Measurements from ENCODE around the gene NOL8. TPM values are rescaled to one million over a fixed set of nuclear protein-coding genes. Genes with fewer than 3 reads are reported as not detected.

NOL8 gene
- total and polyA plus RNA-seq, 2 experiments from 2014 or later, result 26.0 to 42.7 TPM

- TF ChIP-seq ZNF462 (CRISPR knock-in tag; IDR thresholded peaks at IDR 0.05), result no peak
These were observed 24.2 kb downstream of the NOL8 start (continued) for GRCh38 chr9:92300936-92301335.

- Mint-ChIP-seq H3K4me3 (no peak overlapping the region), H3K36me3 (ENCODE audit: low read depth) (peaks cover 61% of the 10 kb centered on the region), H3K4me1 (peaks cover 11% of the 10 kb centered on the region; the same call in 2 of the 3 replicates), H3K27me3 (ENCODE audit: insufficient read depth, low read depth, poor library complexity) (peaks cover 2% of the 10 kb centered on the region), H3K27ac (no peak overlapping the region), H3K9me3 (no peaks in the 10 kb centered on the region)
- no peak overlapping the region for H3K4me3 ChIP-seq
- H3K27me3 ChIP-seq (ENCODE audit: insufficient read depth), result no peaks in the 10 kb centered on the region
- no peak overlapping the region for H2AFZ ChIP-seq
- H3K9me2 ChIP-seq (ENCODE audit: insufficient read depth), result no peaks in the 10 kb centered on the region
- peaks cover 7% of the 10 kb centered on the region; the same call in 1 of the 2 replicates for H3K4me1 ChIP-seq (ENCODE audit: insufficient read depth)
- ATAC-seq (no peak), DNase-seq (ENCODE audit: low spot score) (no peak)
- 0 out of 2 replicates have a peak, but pooled peaks cover 2% of the 10 kb centered on the region for H3F3A ChIP-seq (replicated peaks; ENCODE audit: low read depth)
- H3K4me2 ChIP-seq, result no peak overlapping the region
- H3K36me3 ChIP-seq (ENCODE audit: insufficient read depth), result peaks cover 63% of the 10 kb centered on the region
- H3K27ac ChIP-seq (ENCODE audit: low read depth), result no peak overlapping the region
- H4K20me1 ChIP-seq (replicated peaks; ENCODE audit: insufficient read depth), result 0 out of 2 replicates have a peak, but pooled peaks cover 8% of the 10 kb centered on the region
- H3K79me2 ChIP-seq (replicated peaks; ENCODE audit: insufficient read depth), result 0 out of 2 replicates have a peak, but pooled peaks cover 3% of the 10 kb centered on the region
- TF ChIP-seq REST (IDR thresholded peaks at IDR 0.05; ENCODE audit: unreplicated experiment) (no peak), CREB1 (CRISPR knock-in tag; IDR thresholded peaks at IDR 0.05; ENCODE audit: low read depth) (no peak), NANOG (IDR thresholded peaks at IDR 0.05; ENCODE audit: borderline replicate concordance) (no peak), POLR2AphosphoS5 (IDR thresholded peaks at IDR 0.05; ENCODE audit: low read depth) (no peak), EZH2phosphoT487 (IDR thresholded peaks at IDR 0.05; ENCODE audit: unreplicated experiment) (no peak), ZNF114 (CRISPR knock-in tag; IDR thresholded peaks at IDR 0.05) (no peak), ETS1 (IDR thresholded peaks at IDR 0.05) (no peak), JUNB (IDR thresholded peaks at IDR 0.05; ENCODE audit: unreplicated experiment) (no peak), EZH2 (IDR thresholded peaks at IDR 0.05; ENCODE audit: low read depth, unreplicated experiment) (no peak), CTCF (conservative IDR thresholded peaks at IDR 0.05; ENCODE audit: low read depth in 2 of 2) (no peak)
These were observed 26.0 kb downstream of the NOL8 start for GRCh38 chr9:92299116-92299515.

Measured in GM23338 (cell line).